GM12872 (cell line): ENCODE measurements around the gene OTOR.

ENCODE experiments used
- TF ChIP-seq, protein P1 (sequence below): IDR thresholded peaks from 3 replicates; pipeline ENCODE4 v1.5.1; 2011; ENCODE audit warnings: low read depth, mild to moderate bottlenecking, low read length, moderate library complexity; ENCODE audit not compliant: insufficient read depth

OTOR gene

DNA sequence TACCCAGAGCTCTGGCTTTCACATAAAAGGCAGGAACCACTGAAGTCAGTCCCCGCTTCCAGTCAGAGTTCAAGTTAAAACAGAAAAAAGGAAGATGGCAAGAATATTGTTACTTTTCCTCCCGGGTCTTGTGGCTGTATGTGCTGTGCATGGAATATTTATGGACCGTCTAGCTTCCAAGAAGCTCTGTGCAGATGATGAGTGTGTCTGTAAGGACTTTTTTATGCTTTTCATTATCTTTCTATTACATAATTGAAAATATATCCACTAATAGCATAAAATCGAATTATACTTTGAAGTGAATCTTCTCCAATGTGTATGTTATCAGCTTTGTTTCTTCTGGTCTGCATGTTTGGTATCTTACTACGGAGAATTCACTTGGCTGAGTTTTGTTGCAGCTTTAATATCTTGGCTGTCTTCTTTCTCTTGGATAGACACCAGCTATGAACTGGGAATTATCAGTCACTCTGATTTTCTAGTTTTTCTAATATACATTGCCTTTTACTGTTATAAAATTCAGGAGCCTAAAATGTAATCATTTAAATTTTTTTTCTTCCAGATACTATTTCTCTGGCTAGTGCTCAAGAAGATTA, at the start of gene OTOR:
OTOR (plus strand) TSS at position 51 of the 593 bp plus-strand sequence; CDS start at position 95, 44 bp downstream.
- TF ChIP-seq, protein P1, sequence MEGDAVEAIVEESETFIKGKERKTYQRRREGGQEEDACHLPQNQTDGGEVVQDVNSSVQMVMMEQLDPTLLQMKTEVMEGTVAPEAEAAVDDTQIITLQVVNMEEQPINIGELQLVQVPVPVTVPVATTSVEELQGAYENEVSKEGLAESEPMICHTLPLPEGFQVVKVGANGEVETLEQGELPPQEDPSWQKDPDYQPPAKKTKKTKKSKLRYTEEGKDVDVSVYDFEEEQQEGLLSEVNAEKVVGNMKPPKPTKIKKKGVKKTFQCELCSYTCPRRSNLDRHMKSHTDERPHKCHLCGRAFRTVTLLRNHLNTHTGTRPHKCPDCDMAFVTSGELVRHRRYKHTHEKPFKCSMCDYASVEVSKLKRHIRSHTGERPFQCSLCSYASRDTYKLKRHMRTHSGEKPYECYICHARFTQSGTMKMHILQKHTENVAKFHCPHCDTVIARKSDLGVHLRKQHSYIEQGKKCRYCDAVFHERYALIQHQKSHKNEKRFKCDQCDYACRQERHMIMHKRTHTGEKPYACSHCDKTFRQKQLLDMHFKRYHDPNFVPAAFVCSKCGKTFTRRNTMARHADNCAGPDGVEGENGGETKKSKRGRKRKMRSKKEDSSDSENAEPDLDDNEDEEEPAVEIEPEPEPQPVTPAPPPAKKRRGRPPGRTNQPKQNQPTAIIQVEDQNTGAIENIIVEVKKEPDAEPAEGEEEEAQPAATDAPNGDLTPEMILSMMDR, result no peak

GRCh38 chr20:16699293-16699692, 48.9 kb upstream of the OTOR start:
- TF ChIP-seq, protein P1, result no peak

GRCh38 chr20:16701296-16701695, 46.9 kb upstream of the OTOR start:
- TF ChIP-seq, protein P1, result peak; percentile 37; the same call in 2 of the 3 replicates

DNA sequence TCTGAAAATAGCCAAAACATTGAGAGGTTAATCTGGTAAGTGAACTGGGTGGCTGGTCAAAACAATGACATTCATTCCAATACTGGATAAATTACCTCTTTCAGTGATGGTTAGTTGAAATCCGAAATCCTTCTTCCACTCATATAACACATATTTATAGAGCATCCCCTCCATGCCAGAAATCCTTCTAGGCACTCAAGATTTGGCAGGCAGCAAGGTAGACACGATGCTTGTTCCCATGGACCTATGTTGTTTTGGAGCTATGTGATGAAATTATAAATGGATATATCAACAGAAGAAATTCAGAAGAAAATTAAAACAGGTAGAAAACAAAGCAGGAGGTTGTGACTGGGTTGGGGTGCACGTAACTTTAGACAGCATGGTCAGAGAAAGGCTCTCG, 44.6 kb upstream of the OTOR start:
- TF ChIP-seq, protein P1, result no peak

GRCh38 chr20:16707674-16708073, 40.5 kb upstream of the OTOR start:
- TF ChIP-seq, protein P1, result no peak

- TF ChIP-seq, protein P1, result no peak
Observed at GRCh38 chr20:16708602-16709001, 39.6 kb upstream of the OTOR start.

DNA sequence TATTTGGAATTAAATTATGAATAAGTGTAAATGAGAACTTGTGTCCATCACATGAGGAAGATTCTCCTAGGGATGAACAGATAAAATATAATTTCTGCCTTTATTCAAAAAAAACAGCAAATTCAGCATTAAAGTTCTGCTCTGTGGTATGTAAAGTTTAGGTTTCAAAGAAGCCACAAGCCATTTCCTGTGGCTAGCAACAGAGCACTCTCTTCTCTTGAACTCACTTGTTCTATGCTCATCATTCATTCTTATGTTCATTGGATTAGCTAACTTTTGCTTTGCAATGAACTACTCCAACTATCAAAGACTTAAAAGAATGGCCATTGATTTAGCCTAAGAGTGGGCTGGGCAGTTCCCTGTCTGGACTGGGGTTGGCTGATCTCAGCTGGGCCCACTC, 39.1 kb upstream of the OTOR start:
- TF ChIP-seq, protein P1, result no peak
